ENCODE results near the gene CLN5. TPM values are rescaled to one million over a fixed set of nuclear protein-coding genes. Genes with fewer than 3 reads are reported as not detected.

The CLN5 gene
- polyA plus RNA-seq, 1 donor (not counting 4 experiments of a cell fraction or from before 2014, with no cell fraction given) = 32.4 TPM

DNA sequence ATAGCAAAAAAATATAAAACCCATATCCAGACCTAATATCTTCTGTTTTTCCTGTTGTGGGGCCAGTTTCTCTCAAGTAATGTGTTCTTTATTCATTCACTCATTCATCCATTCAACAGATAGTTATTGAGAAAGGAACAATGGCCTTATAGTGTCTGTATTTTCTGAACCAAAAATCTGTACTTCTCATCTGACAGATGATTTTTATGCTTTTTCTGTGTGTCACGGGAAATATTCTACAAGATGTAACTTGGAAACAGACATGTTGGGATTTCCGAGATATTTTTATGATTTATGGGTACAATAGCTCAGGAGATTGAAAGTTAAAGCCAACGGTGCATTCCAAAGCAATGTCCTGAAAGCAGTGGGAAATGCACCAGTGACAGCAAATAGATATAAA is 37.9 kb upstream of the CLN5 start:
- H3K4me1 ChIP-seq (ENCODE audit: control insufficient read depth, extremely low read depth, insufficient read depth, low read length) = no peaks in the 10 kb centered on the region
- H3K36me3 ChIP-seq (ENCODE audit: control insufficient read depth in 2 of 2, extremely low read depth in 1 of 2, insufficient read depth in 2 of 2, low read length in 2 of 2) = no peaks in the 10 kb centered on the region
- no peaks in the 10 kb centered on the region for H3K79me2 ChIP-seq (ENCODE audit: control insufficient read depth, insufficient read depth, low read length)
- no peak overlapping the region for H3K4me2 ChIP-seq (ENCODE audit: control insufficient read depth, extremely low read depth, insufficient read depth, low read depth, low read length)
- H4K20me1 ChIP-seq (ENCODE audit: control insufficient read depth, extremely low read depth, insufficient read depth, low read length) = no peaks in the 10 kb centered on the region
- no peaks in the 10 kb centered on the region for H3K9me3 ChIP-seq (ENCODE audit: control insufficient read depth, low read depth, low read length)
- FAIRE-seq (no peak), DNase-seq (ENCODE audit: low read depth, low spot score) (no peak)
- dilution Hi-C loops (cut with MboI; ENCODE audit: extremely low pct_ligation_motif_present, low sequenced_read_pairs) = no loop called here
- H3K9ac ChIP-seq (ENCODE audit: control insufficient read depth, extremely low read depth, insufficient read depth, low read length) = no peak overlapping the region
- TF ChIP-seq EZH2 (IDR thresholded peaks at IDR 0.05; ENCODE audit: low read length) (no peak), CTCF (optimal IDR thresholded peaks at IDR 0.05 in 1 of 3, IDR thresholded peaks at IDR 0.05 in 1 of 3, conservative IDR thresholded peaks at IDR 0.05 in 1 of 3; ENCODE audit: extremely low read depth in 1 of 3, insufficient read depth in 2 of 3, low read length in 3 of 3) (no peak)
- no peaks in the 10 kb centered on the region for H3K27me3 ChIP-seq (ENCODE audit: control insufficient read depth, extremely low read depth, insufficient read depth, low read length)
- no peak overlapping the region for H2AFZ ChIP-seq (ENCODE audit: control insufficient read depth, low read length)
- H3K27ac ChIP-seq (ENCODE audit: control insufficient read depth, insufficient read depth, low read length) = no peak overlapping the region
- no peaks in the 10 kb centered on the region for H3K9me1 ChIP-seq (ENCODE audit: control insufficient read depth, extremely low read depth, insufficient read depth, low read length)
- H3K4me3 ChIP-seq (ENCODE audit: control insufficient read depth in 2 of 3, extremely low read depth in 1 of 3, insufficient read depth in 2 of 3, low read depth in 1 of 3, low read length in 3 of 3) = no peak overlapping the region

DNA sequence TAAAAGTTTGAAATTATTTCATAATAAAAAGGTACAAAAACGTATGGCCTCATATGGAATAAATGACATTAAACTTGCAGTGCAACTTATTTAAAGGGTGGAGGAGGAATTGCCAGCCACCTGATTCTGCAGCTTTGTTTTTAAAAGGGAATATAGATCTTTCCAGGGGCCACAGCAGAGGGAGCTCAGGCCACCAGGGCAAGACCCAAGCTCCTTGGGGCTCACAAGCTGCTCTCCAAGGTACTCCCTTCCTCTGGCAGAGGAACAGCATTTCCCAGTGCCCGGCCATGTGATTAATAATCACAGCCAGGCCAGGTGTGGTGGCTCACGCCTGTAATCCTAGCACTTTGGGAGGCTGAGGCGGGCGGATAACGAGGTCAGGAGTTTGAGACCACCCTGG is 37.3 kb upstream of the CLN5 start:
- no peaks in the 10 kb centered on the region for H3K79me2 ChIP-seq (ENCODE audit: control insufficient read depth, insufficient read depth, low read length)
- no peaks in the 10 kb centered on the region for H3K27me3 ChIP-seq (ENCODE audit: control insufficient read depth, extremely low read depth, insufficient read depth, low read length)
- no peak overlapping the region for H2AFZ ChIP-seq (ENCODE audit: control insufficient read depth, low read length)
- DNase-seq (ENCODE audit: low read depth, low spot score) (no peak), FAIRE-seq (no peak)
- H3K9me1 ChIP-seq (ENCODE audit: control insufficient read depth, extremely low read depth, insufficient read depth, low read length) = no peaks in the 10 kb centered on the region
- no peaks in the 10 kb centered on the region for H4K20me1 ChIP-seq (ENCODE audit: control insufficient read depth, extremely low read depth, insufficient read depth, low read length)
- no peaks in the 10 kb centered on the region for H3K4me1 ChIP-seq (ENCODE audit: control insufficient read depth, extremely low read depth, insufficient read depth, low read length)
- dilution Hi-C loops (cut with MboI; ENCODE audit: extremely low pct_ligation_motif_present, low sequenced_read_pairs) = no loop called here
- no peaks in the 10 kb centered on the region for H3K36me3 ChIP-seq (ENCODE audit: control insufficient read depth in 2 of 2, extremely low read depth in 1 of 2, insufficient read depth in 2 of 2, low read length in 2 of 2)
- no peaks in the 10 kb centered on the region for H3K9me3 ChIP-seq (ENCODE audit: control insufficient read depth, low read depth, low read length)
- H3K27ac ChIP-seq (ENCODE audit: control insufficient read depth, insufficient read depth, low read length) = no peak overlapping the region
- no peak overlapping the region for H3K4me2 ChIP-seq (ENCODE audit: control insufficient read depth, extremely low read depth, insufficient read depth, low read depth, low read length)
- no peak overlapping the region for H3K4me3 ChIP-seq (ENCODE audit: control insufficient read depth in 2 of 3, extremely low read depth in 1 of 3, insufficient read depth in 2 of 3, low read depth in 1 of 3, low read length in 3 of 3)
- no peak overlapping the region for H3K9ac ChIP-seq (ENCODE audit: control insufficient read depth, extremely low read depth, insufficient read depth, low read length)
- TF ChIP-seq EZH2 (IDR thresholded peaks at IDR 0.05; ENCODE audit: low read length) = no peak
- TF ChIP-seq CTCF (optimal IDR thresholded peaks at IDR 0.05 in 1 of 3, IDR thresholded peaks at IDR 0.05 in 1 of 3, conservative IDR thresholded peaks at IDR 0.05 in 1 of 3; ENCODE audit: extremely low read depth in 1 of 3, insufficient read depth in 2 of 3, low read length in 3 of 3) = no peak

All from keratinocyte (primary cell).